HG03558 (cell line): ENCODE results near the gene FLRT2.

Experiments used
- ATAC-seq: cut with Tn5 transposase; IDR thresholded peaks from one replicate; pipeline ENCODE4 v1.9.1; 2021; ENCODE audit warnings: moderate number of reproducible peaks; ENCODE audit not compliant: unreplicated experiment; ENCODE audit errors: extremely low read depth

Gene FLRT2

GRCh38 chr14:85528897-85529631 is 880 bp upstream of the FLRT2 start:
- no peak for ATAC-seq

- ATAC-seq, result no peak
Observed at GRCh38 chr14:85530626-85531025, 682 bp downstream of the FLRT2 start.

- no peak for ATAC-seq
Observed at GRCh38 chr14:85531141-85531586, 1.2 kb downstream of the FLRT2 start.

GRCh38 chr14:85531587-85532373 is 1.8 kb downstream of the FLRT2 start:
- no peak for ATAC-seq

GRCh38 chr14:85532374-85533022 is 2.6 kb downstream of the FLRT2 start:
- ATAC-seq, result no peak

- no peak for ATAC-seq
Observed at GRCh38 chr14:85533023-85533860, 3.3 kb downstream of the FLRT2 start.

- ATAC-seq, result no peak
Observed at GRCh38 chr14:85533861-85534291, 3.9 kb downstream of the FLRT2 start.

GRCh38 chr14:85534458-85535293 is 4.7 kb downstream of the FLRT2 start:
- no peak for ATAC-seq

GRCh38 chr14:85535321-85535720 is 5.4 kb downstream of the FLRT2 start:
- ATAC-seq, result no peak

GRCh38 chr14:85535991-85536832 is 6.3 kb downstream of the FLRT2 start:
- ATAC-seq, result no peak

GRCh38 chr14:85536833-85537190 is 6.9 kb downstream of the FLRT2 start:
- ATAC-seq, result no peak

- ATAC-seq, result no peak
Observed at GRCh38 chr14:85537526-85537925, 7.6 kb downstream of the FLRT2 start.

- no peak for ATAC-seq
Observed at GRCh38 chr14:85538636-85539035, 8.7 kb downstream of the FLRT2 start.

GRCh38 chr14:85539510-85539909 is 9.6 kb downstream of the FLRT2 start:
- ATAC-seq, result no peak

GRCh38 chr14:85542623-85543022 is 12.7 kb downstream of the FLRT2 start:
- ATAC-seq, result no peak

GRCh38 chr14:85545738-85546137 is 15.8 kb downstream of the FLRT2 start:
- ATAC-seq, result no peak

GRCh38 chr14:85546390-85546789 is 16.4 kb downstream of the FLRT2 start:
- no peak for ATAC-seq

- no peak for ATAC-seq
Observed at GRCh38 chr14:85549697-85550096, 19.8 kb downstream of the FLRT2 start.

GRCh38 chr14:85554106-85554505 is 24.2 kb downstream of the FLRT2 start:
- no peak for ATAC-seq
